GM23248 (cell line): ENCODE data around the gene LIN7B. TPM values are rescaled to one million over a fixed set of nuclear protein-coding genes. Genes with fewer than 3 reads are reported as not detected.

ENCODE experiments used
- DNase-seq: peaks from one replicate; pipeline ENCODE4 v3.0.0-alpha.2; 2015
- H2AFZ ChIP-seq: fragments of 200-600 bp; sonication (generic); 2 replicates; pipeline ENCODE4 v1.6.1; 2016; ENCODE audit warnings: antibody characterized with exemption
- H3F3A ChIP-seq: fragments of 200-600 bp; sonication (generic); 2 replicates; pipeline ENCODE4 v1.6.1; 2016; ENCODE audit warnings: mild to moderate bottlenecking, antibody characterized with exemption, mixed run types; ENCODE audit not compliant: insufficient read depth
- H3K27ac ChIP-seq: fragments of 200-600 bp; sonication (generic); 2 replicates; pipeline ENCODE4 v1.5.1; 2016; ENCODE audit warnings: mild to moderate bottlenecking
- H3K27me3 ChIP-seq: fragments of 200-600 bp; sonication (generic); replicated peaks from 2 replicates; pipeline ENCODE4 v1.6.1; 2016; ENCODE audit warnings: mild to moderate bottlenecking; ENCODE audit not compliant: insufficient read depth
- H3K36me3 ChIP-seq: fragments of 200-600 bp; sonication (generic); 2 replicates; pipeline ENCODE4 v1.6.1; 2016; ENCODE audit warnings: low read depth, mild to moderate bottlenecking
- H3K4me1 ChIP-seq: fragments of 200-600 bp; sonication (generic); 2 replicates; pipeline ENCODE4 v1.6.1; 2016; ENCODE audit warnings: mild to moderate bottlenecking; ENCODE audit not compliant: insufficient read depth
- H3K4me2 ChIP-seq: fragments of 200-600 bp; sonication (generic); one replicate; pipeline ENCODE4 v1.6.1; 2016; ENCODE audit warnings: mild to moderate bottlenecking; ENCODE audit not compliant: unreplicated experiment
- H3K4me3 ChIP-seq: fragments of 200-600 bp; sonication (generic); 2 replicates; pipeline ENCODE4 v1.5.1; 2016; ENCODE audit warnings: mild to moderate bottlenecking
- H3K79me2 ChIP-seq: fragments of 200-600 bp; sonication (generic); 2 replicates; pipeline ENCODE4 v1.6.1; 2016; ENCODE audit warnings: mild to moderate bottlenecking; ENCODE audit not compliant: insufficient read depth
- H3K9ac ChIP-seq: fragments of 200-600 bp; sonication (generic); 2 replicates; pipeline ENCODE4 v1.6.1; 2016; ENCODE audit warnings: mild to moderate bottlenecking
- H3K9me2 ChIP-seq: fragments of 200-600 bp; sonication (generic); 2 replicates; pipeline ENCODE4 v1.6.1; 2016; ENCODE audit warnings: mixed run types, mild to moderate bottlenecking, moderate library complexity; ENCODE audit not compliant: insufficient read depth
- H3K9me3 ChIP-seq: fragments of 200-600 bp; sonication (generic); one replicate; pipeline ENCODE4 v1.6.1; 2017; ENCODE audit warnings: low read depth
- H4K20me1 ChIP-seq: fragments of 200-600 bp; sonication (generic); 2 replicates; pipeline ENCODE4 v1.6.0; 2016; ENCODE audit not compliant: insufficient read depth
- EZH2 ChIP-seq: fragments of 200-600 bp; sonication (generic); IDR thresholded peaks from 2 replicates; pipeline ENCODE4 v1.6.1; 2018; ENCODE audit warnings: antibody characterized with exemption, mild to moderate bottlenecking; ENCODE audit not compliant: insufficient read depth, poor library complexity, severe bottlenecking
- EZH2phosphoT487 ChIP-seq: fragments of 200-600 bp; sonication (generic); IDR thresholded peaks from 2 replicates; pipeline ENCODE4 v1.6.1; 2018; ENCODE audit warnings: antibody characterized with exemption, moderate library complexity, mild to moderate bottlenecking, low read depth; ENCODE audit not compliant: insufficient read depth
- WGBS, 2 experiments: methylation state at CpG; one replicate each; pipeline ENCODE4 v1.1.6; 2015 to 2017; ENCODE audit warnings: low lambda C conversion rate in 2 of 2, low coverage in 1 of 2; ENCODE audit errors: missing lambda C conversion rate in 2 of 2; 5-methylcytosine and 5-hydroxymethylcytosine counted together
- in situ Hi-C: fragments of 300-500 bp; cut with MboI; formaldehyde crosslinking; loops from 2 replicates; pipeline ENCODE4 v1.15.0; 2020
- polyA plus RNA-seq: library from polyadenylated mRNA; unstranded; fragments of >200 nt; fragmentation: Nextera tagmentation; extraction: Ambion mirVana; gene quantifications from 2 replicates; pipeline ENCODE4 v1.2.1, GENCODE V29; 2016
- total RNA-seq: library from RNA; depleted of rRNA; stranded (reverse); fragments of >200 nt; shearing (Covaris generic); gene quantifications from 2 replicates; pipeline ENCODE4 v1.2.3, GENCODE V29; 2014

The LIN7B gene
- total and polyA plus RNA-seq, 2 experiments from 2014 or later, result 10.7 to 11.9 TPM

DNA sequence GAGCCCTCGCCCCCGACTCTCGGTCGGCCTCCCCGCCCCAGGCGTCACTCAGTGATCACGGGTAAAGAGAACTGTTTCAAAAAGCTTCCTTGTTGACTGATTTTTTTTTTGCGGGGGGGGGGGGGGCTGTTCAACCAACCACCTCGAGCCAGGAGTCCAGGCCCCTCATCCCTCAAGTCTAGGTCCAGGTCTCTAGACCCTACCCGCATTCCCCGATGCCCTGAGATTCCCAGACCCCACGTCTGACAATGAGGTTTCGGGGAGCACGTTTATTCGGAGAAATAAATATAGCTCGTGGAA is 36.7 kb downstream of the LIN7B start:
- in situ Hi-C loops, result no loop called here
- peak overlapping the region; percentile 97 for H2AFZ ChIP-seq
- no peaks in the 10 kb centered on the region for H3K9me3 ChIP-seq
- H3K4me1 ChIP-seq, result no peaks in the 10 kb centered on the region
- WGBS, 2 experiments, result 5 to 7% methylated on average over 11 to 15 of the region's 16 CpGs
- peak overlapping the region; percentile 71 for H3K9ac ChIP-seq
- H3K27ac ChIP-seq, result no peak overlapping the region
- no peaks in the 10 kb centered on the region for H4K20me1 ChIP-seq
- H3F3A ChIP-seq, result peaks cover 9% of the 10 kb centered on the region; the same call in 1 of the 2 replicates
- H3K4me3 ChIP-seq, result peak overlapping the region; percentile 84
- H3K36me3 ChIP-seq, result no peaks in the 10 kb centered on the region
- peak overlapping the region; percentile 93 for H3K4me2 ChIP-seq
- H3K27me3 ChIP-seq, result no peaks in the 10 kb centered on the region
- no peak for TF ChIP-seq EZH2
- no peak for TF ChIP-seq EZH2phosphoT487
- DNase-seq, result no peak
- H3K9me2 ChIP-seq, result no peaks in the 10 kb centered on the region
- H3K79me2 ChIP-seq, result no peaks in the 10 kb centered on the region

DNA sequence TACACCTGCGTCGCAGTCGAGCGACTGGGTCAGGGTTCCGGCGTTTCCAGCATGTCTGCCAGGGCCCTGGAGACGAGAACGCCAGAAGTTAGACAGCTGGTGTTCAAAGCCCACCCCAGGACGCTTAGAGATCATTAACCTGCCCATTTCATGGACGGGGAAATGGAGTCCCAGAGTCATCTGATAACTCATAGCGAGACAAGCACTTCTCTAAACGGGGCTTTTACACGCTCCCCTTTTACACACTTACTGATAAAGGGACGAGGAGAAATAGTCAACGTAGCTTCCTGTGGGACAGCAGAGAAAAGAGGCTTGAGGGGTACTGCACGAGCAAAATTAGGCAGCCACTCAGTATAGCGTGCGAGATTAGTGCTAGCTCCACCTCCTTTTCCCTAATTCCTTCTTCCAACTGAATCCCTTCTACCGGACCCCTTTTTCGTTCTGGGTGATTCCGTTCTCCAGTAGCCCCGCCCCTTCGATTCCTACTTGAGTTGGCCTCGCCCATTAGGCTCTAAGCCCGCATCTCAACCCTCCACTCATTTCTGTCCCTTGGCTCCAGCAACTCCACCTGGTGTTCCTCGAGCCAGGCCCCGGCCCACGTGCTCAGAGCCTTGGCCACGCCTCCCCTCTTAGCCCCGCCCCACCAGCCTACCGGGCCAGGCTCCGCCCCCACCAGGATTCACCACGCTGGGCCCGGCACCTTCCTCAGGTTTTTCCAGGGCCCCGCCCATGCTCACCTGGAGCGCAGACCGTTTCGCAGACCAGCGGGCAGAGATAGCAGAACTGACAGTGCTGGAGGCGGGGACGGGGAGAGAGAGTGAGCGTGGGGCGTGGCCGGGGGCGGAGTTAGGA is 37.3 kb downstream of the LIN7B start:
- in situ Hi-C loops, result no loop called here
- H3K27me3 ChIP-seq, result no peaks in the 10 kb centered on the region
- H3K27ac ChIP-seq, result no peak overlapping the region
- peak overlapping the region; percentile 93 for H3K4me2 ChIP-seq
- H3K9ac ChIP-seq, result no peak overlapping the region
- peak; percentile 72 for DNase-seq
- no peaks in the 10 kb centered on the region for H3K9me3 ChIP-seq
- peaks cover 9% of the 10 kb centered on the region; the same call in 1 of the 2 replicates for H3F3A ChIP-seq
- no peaks in the 10 kb centered on the region for H3K36me3 ChIP-seq
- no peaks in the 10 kb centered on the region for H3K79me2 ChIP-seq
- no peak overlapping the region for H3K4me3 ChIP-seq
- H3K9me2 ChIP-seq, result no peaks in the 10 kb centered on the region
- no peak for TF ChIP-seq EZH2
- no peak for TF ChIP-seq EZH2phosphoT487
- no peaks in the 10 kb centered on the region for H4K20me1 ChIP-seq
- H3K4me1 ChIP-seq, result no peaks in the 10 kb centered on the region
- no peak overlapping the region for H2AFZ ChIP-seq
- WGBS, 2 experiments, result 6 to 8% methylated on average over 33 to 45 of the region's 45 CpGs

DNA sequence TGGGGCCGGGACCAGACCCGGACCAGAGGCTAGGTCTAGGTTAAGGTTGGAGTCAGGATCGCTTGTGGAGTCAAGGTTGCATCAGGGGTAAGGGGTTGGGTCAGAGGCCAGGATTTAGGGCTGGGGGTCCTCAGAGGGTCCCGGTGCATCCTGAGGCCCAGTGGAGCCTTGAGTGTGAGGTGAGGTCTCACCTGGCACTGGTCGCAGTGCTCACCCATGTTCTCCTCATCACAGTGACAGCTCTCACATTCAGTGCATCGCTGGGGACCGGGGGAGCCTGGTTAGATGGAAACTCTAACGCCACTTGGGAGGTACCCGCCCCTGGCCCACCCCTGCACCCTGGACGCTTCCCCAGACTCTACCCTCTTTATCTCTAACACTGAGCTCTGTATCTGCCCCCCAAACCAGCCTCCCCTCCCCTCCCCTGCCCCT is 38.0 kb downstream of the LIN7B start:
- no peaks in the 10 kb centered on the region for H3K27me3 ChIP-seq
- H3K9me2 ChIP-seq, result no peaks in the 10 kb centered on the region
- H3K9ac ChIP-seq, result no peak overlapping the region
- 12 to 19% methylated on average over 7 to 10 of the region's 10 CpGs for WGBS, 2 experiments
- H3F3A ChIP-seq, result peaks cover 5% of the 10 kb centered on the region; the same call in 1 of the 2 replicates
- DNase-seq, result no peak
- TF ChIP-seq EZH2, result no peak
- H3K4me3 ChIP-seq, result no peak overlapping the region
- no peak overlapping the region for H3K4me2 ChIP-seq
- H3K27ac ChIP-seq, result no peak overlapping the region
- in situ Hi-C loops, result no loop called here
- H3K4me1 ChIP-seq, result no peaks in the 10 kb centered on the region
- H2AFZ ChIP-seq, result no peak overlapping the region
- no peaks in the 10 kb centered on the region for H3K36me3 ChIP-seq
- no peaks in the 10 kb centered on the region for H3K79me2 ChIP-seq
- H4K20me1 ChIP-seq, result no peaks in the 10 kb centered on the region
- H3K9me3 ChIP-seq, result no peaks in the 10 kb centered on the region

DNA sequence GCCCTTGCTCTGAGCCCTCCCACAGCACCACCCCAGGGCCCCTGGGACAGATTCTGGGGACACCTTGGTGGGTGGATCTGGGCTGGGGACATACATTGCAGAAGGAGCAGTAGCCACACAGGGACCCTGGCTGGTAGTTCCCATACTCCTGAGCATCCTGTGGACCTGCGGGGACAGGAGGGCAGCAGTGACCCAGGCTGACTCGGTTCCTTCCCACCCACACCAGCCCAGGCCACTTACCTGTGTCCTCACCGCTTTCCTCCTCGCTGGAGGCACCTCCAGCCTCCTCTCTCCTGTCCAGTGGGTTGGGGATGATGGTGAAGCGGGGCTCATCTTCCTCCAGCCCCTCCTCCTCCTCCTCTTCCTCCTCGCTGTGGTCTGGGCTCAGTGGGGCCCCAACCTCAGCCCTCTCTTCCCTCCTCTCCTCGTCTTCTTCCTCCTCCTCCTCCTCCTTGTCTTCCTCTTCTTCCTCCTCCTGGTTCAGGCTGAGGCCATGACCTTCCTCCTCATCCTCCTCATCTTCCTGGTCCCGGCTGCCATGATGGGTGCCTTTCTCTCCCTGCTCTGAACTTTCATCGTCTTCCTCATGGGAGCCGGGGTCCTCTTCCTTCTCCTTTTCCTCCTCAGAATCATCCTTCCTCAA is 39.1 kb downstream of the LIN7B start:
- H3K4me1 ChIP-seq, result peaks cover 3% of the 10 kb centered on the region; the same call in 1 of the 2 replicates
- no peak for TF ChIP-seq EZH2phosphoT487
- no peak for TF ChIP-seq EZH2
- in situ Hi-C loops, result no loop called here
- H3K27ac ChIP-seq, result no peak overlapping the region
- H4K20me1 ChIP-seq, result no peaks in the 10 kb centered on the region
- no peak overlapping the region for H3K4me2 ChIP-seq
- H3K9me2 ChIP-seq, result no peaks in the 10 kb centered on the region
- no peaks in the 10 kb centered on the region for H3K36me3 ChIP-seq
- no peaks in the 10 kb centered on the region for H3K27me3 ChIP-seq
- 0 out of 2 replicates have a peak, but pooled peaks cover 7% of the 10 kb centered on the region for H3K79me2 ChIP-seq
- DNase-seq, result no peak
- no peak overlapping the region for H3K9ac ChIP-seq
- WGBS, 2 experiments, result 96 to 97% methylated on average over 10 of the region's 10 CpGs
- H2AFZ ChIP-seq, result no peak overlapping the region
- H3K9me3 ChIP-seq, result no peaks in the 10 kb centered on the region
- peaks cover 5% of the 10 kb centered on the region; the same call in 1 of the 2 replicates for H3F3A ChIP-seq
- H3K4me3 ChIP-seq, result no peak overlapping the region
